HL-60/S4 treated with retinoic acid at 250 ng/mL for 4 days and 3 days (cell line): ENCODE data around the gene LNX2.

Source experiments
- in situ Hi-C: fragments of 300-500 bp; cut with MboI; formaldehyde crosslinking; loops from 2 replicates; pipeline ENCODE4 v1.7.0; 2022; ENCODE audit warnings: low sequenced_read_pairs

Gene LNX2

GRCh38 chr13:27617881-27618321 lies 2.4 kb downstream of the LNX2 start:
- in situ Hi-C loops = no loop called here

GRCh38 chr13:27613628-27614027 lies 6.7 kb downstream of the LNX2 start:
- in situ Hi-C loops = no loop called here

GRCh38 chr13:27607125-27607524 lies 13.2 kb downstream of the LNX2 start:
- in situ Hi-C loops = no loop called here

GRCh38 chr13:27605610-27606200 lies 14.6 kb downstream of the LNX2 start:
- in situ Hi-C loops = no loop called here

- in situ Hi-C loops = no loop called here
Observed at GRCh38 chr13:27605099-27605498, 15.2 kb downstream of the LNX2 start.

GRCh38 chr13:27601803-27602202 lies 18.5 kb downstream of the LNX2 start:
- in situ Hi-C loops = no loop called here

GRCh38 chr13:27601208-27601607 lies 19.1 kb downstream of the LNX2 start:
- in situ Hi-C loops = no loop called here

- in situ Hi-C loops = no loop called here
Observed at GRCh38 chr13:27600711-27601110, 19.6 kb downstream of the LNX2 start.

- in situ Hi-C loops = no loop called here
Observed at GRCh38 chr13:27599845-27600553, 20.3 kb downstream of the LNX2 start.

GRCh38 chr13:27599096-27599495 lies 21.2 kb downstream of the LNX2 start:
- in situ Hi-C loops = no loop called here

- in situ Hi-C loops = no loop called here
Observed at GRCh38 chr13:27595055-27595811, 25.1 kb downstream of the LNX2 start.

GRCh38 chr13:27593267-27593666 lies 27.1 kb downstream of the LNX2 start:
- in situ Hi-C loops = no loop called here

- in situ Hi-C loops = no loop called here
Observed at GRCh38 chr13:27592865-27593264, 27.5 kb downstream of the LNX2 start.

- in situ Hi-C loops = no loop called here
Observed at GRCh38 chr13:27588405-27588804, 31.9 kb downstream of the LNX2 start.

- in situ Hi-C loops = no loop called here
Observed at GRCh38 chr13:27587095-27587746, 33.1 kb downstream of the LNX2 start.

GRCh38 chr13:27583645-27584044 lies 36.7 kb downstream of the LNX2 start:
- in situ Hi-C loops = no loop called here

GRCh38 chr13:27578121-27579030 lies 42.0 kb downstream of the LNX2 start:
- in situ Hi-C loops = no loop called here

- in situ Hi-C loops = no loop called here
Observed at GRCh38 chr13:27574661-27575060, 45.7 kb downstream of the LNX2 start.

- in situ Hi-C loops = no loop called here
Observed at GRCh38 chr13:27573265-27573664, 47.1 kb downstream of the LNX2 start.

- in situ Hi-C loops = no loop called here
Observed at GRCh38 chr13:27572234-27572901, 48.0 kb downstream of the LNX2 start.
